Measurements from ENCODE around the gene MPEG1. TPM values are rescaled to one million over a fixed set of nuclear protein-coding genes. Genes with fewer than 3 reads are reported as not detected.

Gene MPEG1
- total and polyA plus RNA-seq, 9 donors = 1.8 to 28.5 (median 3.9) TPM

DNA sequence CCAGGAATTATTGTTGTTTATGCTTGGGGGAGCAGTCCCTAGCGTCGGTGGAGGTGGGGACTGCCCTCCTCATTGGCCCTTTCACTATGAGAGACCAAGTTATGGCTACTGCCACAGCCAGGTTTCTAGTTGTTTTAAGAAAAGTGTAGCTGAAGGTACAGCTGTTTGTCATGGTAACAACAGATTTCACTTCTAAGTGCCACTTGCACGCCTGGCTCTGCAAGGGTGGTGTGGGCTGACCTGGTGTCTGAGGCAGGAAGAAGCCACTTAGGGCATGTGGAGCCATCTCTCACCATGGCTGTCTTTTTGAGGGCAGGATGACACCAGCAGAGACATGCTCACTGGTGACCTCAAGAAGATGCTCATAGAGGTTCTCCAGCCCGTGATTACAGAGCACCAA lies 46.3 kb upstream of the MPEG1 start:
- H3K9me3 ChIP-seq = no peaks in the 10 kb centered on the region
- H3K4me1 ChIP-seq (ENCODE audit: insufficient read depth) = no peaks in the 10 kb centered on the region
- no peak for DNase-seq
- WGBS, 3 donors = 50 to 71% (median 55%) methylated on average over 4 of the region's 4 CpGs
- no peaks in the 10 kb centered on the region for H3K27me3 ChIP-seq
- H3K36me3 ChIP-seq = no peaks in the 10 kb centered on the region
- no peak overlapping the region for H3K27ac ChIP-seq
- intact Hi-C loops (cut with DNase I) = no loop called here
- H3K4me3 ChIP-seq = no peak overlapping the region
- TF ChIP-seq EP300 (IDR thresholded peaks at IDR 0.05) (no peak), POLR2A (IDR thresholded peaks at IDR 0.05) (no peak)
- TF ChIP-seq, protein P1, sequence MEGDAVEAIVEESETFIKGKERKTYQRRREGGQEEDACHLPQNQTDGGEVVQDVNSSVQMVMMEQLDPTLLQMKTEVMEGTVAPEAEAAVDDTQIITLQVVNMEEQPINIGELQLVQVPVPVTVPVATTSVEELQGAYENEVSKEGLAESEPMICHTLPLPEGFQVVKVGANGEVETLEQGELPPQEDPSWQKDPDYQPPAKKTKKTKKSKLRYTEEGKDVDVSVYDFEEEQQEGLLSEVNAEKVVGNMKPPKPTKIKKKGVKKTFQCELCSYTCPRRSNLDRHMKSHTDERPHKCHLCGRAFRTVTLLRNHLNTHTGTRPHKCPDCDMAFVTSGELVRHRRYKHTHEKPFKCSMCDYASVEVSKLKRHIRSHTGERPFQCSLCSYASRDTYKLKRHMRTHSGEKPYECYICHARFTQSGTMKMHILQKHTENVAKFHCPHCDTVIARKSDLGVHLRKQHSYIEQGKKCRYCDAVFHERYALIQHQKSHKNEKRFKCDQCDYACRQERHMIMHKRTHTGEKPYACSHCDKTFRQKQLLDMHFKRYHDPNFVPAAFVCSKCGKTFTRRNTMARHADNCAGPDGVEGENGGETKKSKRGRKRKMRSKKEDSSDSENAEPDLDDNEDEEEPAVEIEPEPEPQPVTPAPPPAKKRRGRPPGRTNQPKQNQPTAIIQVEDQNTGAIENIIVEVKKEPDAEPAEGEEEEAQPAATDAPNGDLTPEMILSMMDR (IDR thresholded peaks at IDR 0.05) = no peak

GRCh38 chr11:59255281-59255680 lies 42.6 kb upstream of the MPEG1 start:
- intact Hi-C loops (cut with DNase I) = no loop called here
- no peak for DNase-seq
- 72 to 80% (median 74%) methylated on average over 8 of the region's 8 CpGs for WGBS, 3 donors

DNA sequence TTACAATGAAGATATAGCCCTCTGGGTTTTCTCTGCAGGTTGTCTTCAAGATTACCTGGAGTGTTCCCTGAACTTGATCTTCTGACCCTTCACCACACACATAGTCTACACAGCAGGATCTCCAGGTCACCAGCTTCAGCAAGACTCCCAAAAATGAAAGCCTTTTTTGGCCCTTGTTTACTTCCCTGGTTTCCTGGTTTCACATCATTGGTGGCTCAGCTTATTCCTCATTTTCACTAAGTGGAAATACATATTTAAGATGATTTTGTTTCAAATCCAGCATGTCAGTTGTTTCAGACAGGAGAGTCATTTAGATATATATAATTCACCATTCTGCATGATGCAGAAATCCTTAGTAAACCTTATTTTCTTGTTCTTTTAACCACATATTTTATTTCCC lies 41.6 kb upstream of the MPEG1 start:
- no peaks in the 10 kb centered on the region for H3K9me3 ChIP-seq
- H3K4me3 ChIP-seq = no peak overlapping the region
- no peak overlapping the region for H3K27ac ChIP-seq
- TF ChIP-seq, protein P1 (IDR thresholded peaks at IDR 0.05) = no peak
- TF ChIP-seq EP300 (IDR thresholded peaks at IDR 0.05) = no peak
- no peak for TF ChIP-seq POLR2A (IDR thresholded peaks at IDR 0.05)
- H3K36me3 ChIP-seq = no peaks in the 10 kb centered on the region
- H3K27me3 ChIP-seq = no peaks in the 10 kb centered on the region
- intact Hi-C loops (cut with DNase I) = no loop called here
- DNase-seq = no peak
- H3K4me1 ChIP-seq (ENCODE audit: insufficient read depth) = no peaks in the 10 kb centered on the region

More at GRCh38 chr11:59255281-59255680, 42.6 kb upstream of the MPEG1 start:
- TF ChIP-seq, protein P1 (IDR thresholded peaks at IDR 0.05) = no peak
- TF ChIP-seq POLR2A (IDR thresholded peaks at IDR 0.05) = no peak
- no peak for TF ChIP-seq EP300 (IDR thresholded peaks at IDR 0.05)
- H3K27me3 ChIP-seq = no peaks in the 10 kb centered on the region
- no peaks in the 10 kb centered on the region for H3K36me3 ChIP-seq
- no peak overlapping the region for H3K4me3 ChIP-seq
- no peaks in the 10 kb centered on the region for H3K9me3 ChIP-seq
- no peak overlapping the region for H3K27ac ChIP-seq
- no peaks in the 10 kb centered on the region for H3K4me1 ChIP-seq (ENCODE audit: insufficient read depth)

DNA sequence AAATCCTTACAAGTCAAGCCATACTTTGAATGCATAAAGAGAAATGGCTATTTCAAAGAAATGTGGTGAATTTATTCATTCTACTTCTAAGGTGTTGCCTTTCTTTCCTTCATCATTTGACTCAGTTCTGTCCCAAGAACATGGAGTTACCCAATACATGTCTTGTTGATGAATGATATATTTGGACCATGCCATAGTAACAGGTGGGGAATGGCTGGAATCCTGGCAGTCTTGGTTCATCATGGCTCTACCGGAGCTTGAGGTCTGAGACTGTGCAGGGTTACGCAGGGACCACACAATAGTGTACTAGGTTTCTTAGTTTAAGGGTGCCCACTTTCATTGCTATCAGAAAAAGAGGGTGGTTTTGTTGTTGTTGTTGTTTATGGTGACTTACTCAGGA lies 40.3 kb upstream of the MPEG1 start:
- TF ChIP-seq, protein P1 (IDR thresholded peaks at IDR 0.05) = no peak
- TF ChIP-seq POLR2A (IDR thresholded peaks at IDR 0.05) (no peak), EP300 (IDR thresholded peaks at IDR 0.05) (no peak)
- Histone ChIP-seq H3K4me1 (ENCODE audit: insufficient read depth) (no peaks in the 10 kb centered on the region), H3K36me3 (no peaks in the 10 kb centered on the region), H3K27me3 (no peaks in the 10 kb centered on the region), H3K4me3 (no peak overlapping the region), H3K9me3 (no peaks in the 10 kb centered on the region), H3K27ac (no peak overlapping the region)
- no peak for DNase-seq
- 88 to 92% (median 90%) methylated on average over 2 of the region's 2 CpGs for WGBS, 3 donors
- intact Hi-C loops (cut with DNase I) = no loop called here

DNA sequence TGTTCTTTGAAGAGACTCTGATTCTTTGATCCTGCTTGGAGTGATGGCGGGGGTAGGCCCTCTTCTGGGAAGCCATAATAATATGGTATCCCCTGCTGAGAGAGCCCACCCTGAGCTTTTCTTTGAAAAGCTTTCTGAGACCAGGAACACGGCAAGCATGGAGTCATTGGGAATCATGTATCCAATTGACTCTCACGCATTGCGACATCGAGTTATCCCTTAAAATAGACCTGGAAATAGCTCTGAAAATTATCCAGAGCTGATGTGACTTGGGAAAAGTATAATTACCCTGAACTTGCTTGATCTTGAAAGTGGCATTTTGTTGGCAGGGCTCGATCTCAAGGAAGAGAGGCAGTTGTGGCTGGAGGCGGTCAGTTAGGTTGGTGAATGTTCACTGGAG lies 36.8 kb upstream of the MPEG1 start:
- intact Hi-C loops (cut with DNase I) = no loop called here
- Histone ChIP-seq H3K4me1 (ENCODE audit: insufficient read depth) (no peaks in the 10 kb centered on the region), H3K27me3 (no peaks in the 10 kb centered on the region), H3K27ac (no peak overlapping the region), H3K36me3 (no peaks in the 10 kb centered on the region), H3K4me3 (no peak overlapping the region), H3K9me3 (no peaks in the 10 kb centered on the region)
- WGBS, 3 donors = 87 to 95% (median 88%) methylated on average over 7 of the region's 7 CpGs
- TF ChIP-seq, protein P1 (IDR thresholded peaks at IDR 0.05) = no peak
- TF ChIP-seq EP300 (IDR thresholded peaks at IDR 0.05) (no peak), POLR2A (IDR thresholded peaks at IDR 0.05) (no peak)
- DNase-seq = no peak

Data from ovary (tissue), 9 donors.